Neural progenitor cell (in vitro differentiated cells): Measurements from ENCODE around the gene USP35. TPM values are rescaled to one million over a fixed set of nuclear protein-coding genes. Genes with fewer than 3 reads are reported as not detected.

Source experiments
- DNase-seq: peaks from one replicate; pipeline ENCODE4 v3.0.0-alpha.2; 2016; ENCODE audit warnings: low spot score
- H2AFZ ChIP-seq: fragments of 200-600 bp; sonication (generic); replicated peaks from 2 replicates; pipeline ENCODE4 v1.6.1; 2016; ENCODE audit warnings: antibody characterized with exemption
- H3F3A ChIP-seq: fragments of 200-600 bp; sonication (generic); 2 replicates; pipeline ENCODE4 v1.6.1; 2016; ENCODE audit warnings: antibody characterized with exemption, low read depth
- H3K27ac ChIP-seq: fragments of 200-600 bp; sonication (generic); 2 replicates; pipeline ENCODE4 v1.5.1; 2016; ENCODE audit warnings: mild to moderate bottlenecking
- H3K27me3 ChIP-seq: fragments of 200-600 bp; sonication (generic); 2 replicates; pipeline ENCODE4 v1.6.1; 2016; ENCODE audit warnings: mild to moderate bottlenecking, moderate library complexity
- H3K36me3 ChIP-seq: fragments of 200-600 bp; sonication (generic); 2 replicates; pipeline ENCODE4 v1.5.1; 2016
- H3K4me1 ChIP-seq: fragments of 200-600 bp; sonication (generic); 2 replicates; pipeline ENCODE4 v1.6.1; 2016; ENCODE audit warnings: mixed run types
- H3K4me2 ChIP-seq: fragments of 200-600 bp; sonication (generic); 2 replicates; pipeline ENCODE4 v1.6.1; 2016
- H3K4me3 ChIP-seq: fragments of 200-600 bp; sonication (generic); 2 replicates; pipeline ENCODE4 v1.5.1; 2016
- H3K79me2 ChIP-seq: fragments of 200-600 bp; sonication (generic); 2 replicates; pipeline ENCODE4 v1.6.1; 2016; ENCODE audit warnings: low read depth
- H3K9ac ChIP-seq: fragments of 200-600 bp; sonication (generic); 2 replicates; pipeline ENCODE4 v1.6.1; 2016
- H3K9me3 ChIP-seq: fragments of 200-600 bp; sonication (generic); 2 replicates; pipeline ENCODE4 v1.5.1; 2016; ENCODE audit warnings: low read depth
- H4K20me1 ChIP-seq: fragments of 200-600 bp; sonication (generic); 2 replicates; pipeline ENCODE4 v1.6.1; 2016; ENCODE audit warnings: low read depth
- H3K27ac Mint-ChIP-seq: 3 replicates; pipeline ENCODE4 v1.8.0; 2021; ENCODE audit warnings: mixed read lengths
- H3K27me3 Mint-ChIP-seq: 2 replicates; pipeline ENCODE4 v1.8.0; 2022; ENCODE audit warnings: low read depth, mild to moderate bottlenecking, inconsistent platforms, moderate library complexity, mixed read lengths; ENCODE audit not compliant: insufficient read depth
- H3K36me3 Mint-ChIP-seq: 3 replicates; pipeline ENCODE4 v1.8.0; 2021; ENCODE audit warnings: mixed read lengths
- H3K4me1 Mint-ChIP-seq: 3 replicates; pipeline ENCODE4 v1.8.0; 2021; ENCODE audit warnings: mixed read lengths
- H3K4me3 Mint-ChIP-seq: 3 replicates; pipeline ENCODE4 v1.8.0; 2021; ENCODE audit warnings: mild to moderate bottlenecking, moderate library complexity, mixed read lengths
- H3K9me3 Mint-ChIP-seq: 3 replicates; pipeline ENCODE4 v1.8.0; 2020; ENCODE audit warnings: mixed read lengths
- CTCF ChIP-seq: fragments of 200-600 bp; sonication (generic); IDR thresholded peaks from 2 replicates; pipeline ENCODE4 v1.5.1; 2017; ENCODE audit warnings: antibody characterized with exemption, mild to moderate bottlenecking
- EZH2 ChIP-seq: fragments of 200-600 bp; sonication (generic); IDR thresholded peaks from 2 replicates; pipeline ENCODE4 v1.6.1; 2017; ENCODE audit warnings: antibody characterized with exemption, mild to moderate bottlenecking, moderate library complexity
- EZH2phosphoT487 ChIP-seq: fragments of 200-600 bp; sonication (generic); IDR thresholded peaks from 2 replicates; pipeline ENCODE4 v1.6.1; 2017; ENCODE audit warnings: antibody characterized with exemption
- total RNA-seq: library from RNA; depleted of rRNA; stranded (reverse); fragments of >200 nt; gene quantifications from 2 replicates; pipeline ENCODE4 v1.2.3, GENCODE V29; 2015; ENCODE audit warnings: low replicate concordance

The USP35 gene
- total RNA-seq, 1 donor from 2014 or later, result 4.2 TPM

DNA sequence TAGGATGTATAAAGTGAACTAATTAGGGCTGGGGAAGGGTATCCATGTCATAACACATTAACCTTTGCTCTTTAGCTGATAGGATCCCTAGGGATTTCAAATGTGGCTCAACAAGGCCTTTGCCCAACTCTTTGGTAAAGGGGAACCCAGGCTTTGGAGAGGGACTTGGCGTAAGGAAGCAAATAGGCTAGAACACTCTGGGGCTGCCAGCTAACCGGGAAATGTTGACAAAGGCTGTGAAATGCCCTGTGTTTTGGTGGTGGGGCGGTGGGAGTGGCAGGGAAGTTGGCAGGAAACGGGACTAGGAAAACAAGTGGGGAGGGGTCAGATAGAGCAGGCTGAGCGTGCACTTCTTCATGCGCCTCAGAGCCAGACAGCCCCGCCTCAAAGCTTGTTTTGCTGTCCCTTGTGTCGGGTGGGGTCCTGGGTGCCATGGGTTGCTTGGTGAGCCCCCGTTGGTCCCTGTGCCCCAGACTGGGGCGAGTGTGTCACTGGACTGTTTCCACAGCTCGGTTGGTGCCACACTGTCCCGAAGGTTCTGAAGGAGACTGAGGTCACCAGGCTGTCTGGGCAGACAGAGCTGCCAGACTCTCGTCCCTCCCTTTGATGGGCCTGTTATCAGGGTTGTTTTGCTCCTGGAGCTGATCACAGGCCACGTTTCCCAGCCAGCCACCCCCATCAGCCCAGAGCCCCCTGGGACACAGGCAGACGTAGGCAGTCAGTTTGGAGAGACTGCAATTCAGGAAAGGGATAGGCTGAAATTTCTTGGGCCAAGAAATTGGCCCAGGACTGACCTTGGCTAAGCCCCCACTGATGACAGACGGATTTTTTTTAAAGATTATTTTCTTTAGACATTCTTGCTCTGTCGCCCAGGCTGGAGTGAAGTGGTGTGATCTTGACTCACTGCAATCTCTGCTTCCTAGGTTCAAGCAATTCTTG, 19.9 kb upstream of the USP35 start:
- Mint-ChIP-seq H3K27me3 (peaks cover 6% of the 10 kb centered on the region), H3K9me3 (no peaks in the 10 kb centered on the region), H3K4me3 (no peak overlapping the region), H3K36me3 (peaks cover 6% of the 10 kb centered on the region), H3K4me1 (no peaks in the 10 kb centered on the region), H3K27ac (no peak overlapping the region)
- Histone ChIP-seq H3K4me2 (no peak overlapping the region), H3K79me2 (no peaks in the 10 kb centered on the region), H3K36me3 (no peaks in the 10 kb centered on the region), H4K20me1 (no peaks in the 10 kb centered on the region), H3K27ac (no peak overlapping the region), H3K4me3 (no peak overlapping the region), H3K4me1 (no peaks in the 10 kb centered on the region), H3K9ac (no peak overlapping the region), H3K9me3 (no peaks in the 10 kb centered on the region), H2AFZ (no peak overlapping the region), H3F3A (no peaks in the 10 kb centered on the region), H3K27me3 (no peaks in the 10 kb centered on the region)
- TF ChIP-seq EZH2, result no peak
- TF ChIP-seq EZH2phosphoT487, result no peak
- no peak for TF ChIP-seq CTCF
- DNase-seq, result no peak

GRCh38 chr11:78170413-78170812, 18.3 kb upstream of the USP35 start:
- TF ChIP-seq EZH2 (no peak), EZH2phosphoT487 (no peak), CTCF (no peak)
- Mint-ChIP-seq H3K9me3 (no peaks in the 10 kb centered on the region), H3K27me3 (peaks cover 4% of the 10 kb centered on the region), H3K4me3 (no peak overlapping the region), H3K4me1 (no peaks in the 10 kb centered on the region), H3K36me3 (peaks cover 10% of the 10 kb centered on the region), H3K27ac (no peak overlapping the region)
- Histone ChIP-seq H3K79me2 (no peaks in the 10 kb centered on the region), H3K27me3 (no peaks in the 10 kb centered on the region), H3K9me3 (no peaks in the 10 kb centered on the region), H2AFZ (no peak overlapping the region), H4K20me1 (no peaks in the 10 kb centered on the region), H3K36me3 (no peaks in the 10 kb centered on the region), H3F3A (no peaks in the 10 kb centered on the region), H3K9ac (no peak overlapping the region), H3K4me3 (no peak overlapping the region), H3K4me1 (no peaks in the 10 kb centered on the region), H3K4me2 (no peak overlapping the region), H3K27ac (no peak overlapping the region)
- no peak for DNase-seq

DNA sequence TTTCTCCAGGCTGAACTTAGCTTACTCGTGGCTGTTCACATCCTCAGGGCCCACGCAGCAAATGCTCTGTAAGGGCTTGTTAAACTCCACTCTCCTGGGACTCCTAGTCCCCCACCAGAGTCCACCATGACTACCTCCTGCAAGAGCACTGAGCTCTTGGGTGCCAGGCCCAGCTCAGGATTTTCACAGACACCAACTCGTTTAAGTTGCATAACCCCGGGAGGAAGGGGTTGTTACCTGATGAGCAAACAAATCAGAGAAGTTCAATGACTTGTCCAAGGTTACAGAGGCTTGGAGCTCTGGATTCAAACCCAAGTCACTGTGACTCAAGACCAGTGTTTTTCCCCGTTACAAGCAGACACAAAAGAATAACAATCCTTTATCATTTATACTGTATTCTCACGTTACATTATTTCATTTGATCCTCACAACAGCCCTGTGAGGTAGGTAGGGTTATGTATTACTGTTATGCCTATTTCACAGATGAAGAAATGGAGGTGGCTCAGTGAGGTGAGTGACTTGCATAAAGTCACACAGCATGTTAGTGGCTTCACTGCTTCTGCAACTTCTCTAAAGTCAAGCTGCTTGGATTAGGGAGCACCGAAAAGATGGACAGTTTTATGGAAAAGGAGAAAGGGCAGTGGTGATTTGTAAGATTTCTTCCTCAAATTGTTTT, 17.7 kb upstream of the USP35 start:
- H3K4me1 ChIP-seq, result no peaks in the 10 kb centered on the region
- H4K20me1 ChIP-seq, result no peaks in the 10 kb centered on the region
- no peak overlapping the region for H3K27ac ChIP-seq
- TF ChIP-seq EZH2, result no peak
- TF ChIP-seq EZH2phosphoT487, result no peak
- no peak for TF ChIP-seq CTCF
- no peaks in the 10 kb centered on the region for H3K36me3 ChIP-seq
- Mint-ChIP-seq H3K9me3 (no peaks in the 10 kb centered on the region), H3K4me1 (no peaks in the 10 kb centered on the region), H3K27me3 (peaks cover 4% of the 10 kb centered on the region), H3K27ac (peak overlapping the region; percentile 60), H3K4me3 (no peak overlapping the region), H3K36me3 (peaks cover 10% of the 10 kb centered on the region)
- H3K79me2 ChIP-seq, result no peaks in the 10 kb centered on the region
- no peak overlapping the region for H3K4me3 ChIP-seq
- no peaks in the 10 kb centered on the region for H3K27me3 ChIP-seq
- no peak overlapping the region for H3K4me2 ChIP-seq
- no peak for DNase-seq
- no peak overlapping the region for H3K9ac ChIP-seq
- H3F3A ChIP-seq, result no peaks in the 10 kb centered on the region
- H2AFZ ChIP-seq, result no peak overlapping the region
- H3K9me3 ChIP-seq, result no peaks in the 10 kb centered on the region
